Stomach smooth muscle (tissue), 2 donors: Measurements from ENCODE around the gene RUFY4.
A peak's percentile ranks its signal among the peaks of the same experiment; 100 is the strongest.
"Not testable (repeated sequence)": the region's sequence is repeated elsewhere in the genome, so short reads cannot be mapped to it uniquely, and the experiment has no call there.

Experiments used
- H3K27ac ChIP-seq: one replicate; pipeline ENCODE4 v1.7.0; 2013; ENCODE audit warnings: mild to moderate bottlenecking, low read length, inconsistent platforms
- H3K27me3 ChIP-seq, 2 donors: one replicate each; pipeline ENCODE4 v1.7.0; 2013; ENCODE audit warnings: low read length in 2 of 2; ENCODE audit not compliant: insufficient read depth in 2 of 2, control insufficient read depth in 1 of 2
- H3K36me3 ChIP-seq, 2 donors: one replicate each; pipeline ENCODE4 v1.7.0; 2013; ENCODE audit warnings: low read length in 2 of 2; ENCODE audit not compliant: control insufficient read depth in 2 of 2, insufficient read depth in 2 of 2
- H3K4me1 ChIP-seq: one replicate; pipeline ENCODE4 v1.7.0; 2013; ENCODE audit warnings: low read length; ENCODE audit not compliant: control insufficient read depth, insufficient read depth
- H3K4me3 ChIP-seq, 2 donors: one replicate each; pipeline ENCODE4 v1.7.0; 2013; ENCODE audit warnings: low read length in 2 of 2
- H3K9ac ChIP-seq, 2 donors: one replicate each; pipeline ENCODE4 v1.7.0; 2013; ENCODE audit warnings: low read length in 2 of 2, mild to moderate bottlenecking in 1 of 2
- H3K9me3 ChIP-seq, 2 donors: one replicate each; pipeline ENCODE4 v1.7.0; 2013; ENCODE audit warnings: low read length in 2 of 2; ENCODE audit not compliant: control insufficient read depth in 2 of 2
- donor health status: healthy.
- donor health status: Pancreatic carcinoma.

Gene RUFY4, protein sequence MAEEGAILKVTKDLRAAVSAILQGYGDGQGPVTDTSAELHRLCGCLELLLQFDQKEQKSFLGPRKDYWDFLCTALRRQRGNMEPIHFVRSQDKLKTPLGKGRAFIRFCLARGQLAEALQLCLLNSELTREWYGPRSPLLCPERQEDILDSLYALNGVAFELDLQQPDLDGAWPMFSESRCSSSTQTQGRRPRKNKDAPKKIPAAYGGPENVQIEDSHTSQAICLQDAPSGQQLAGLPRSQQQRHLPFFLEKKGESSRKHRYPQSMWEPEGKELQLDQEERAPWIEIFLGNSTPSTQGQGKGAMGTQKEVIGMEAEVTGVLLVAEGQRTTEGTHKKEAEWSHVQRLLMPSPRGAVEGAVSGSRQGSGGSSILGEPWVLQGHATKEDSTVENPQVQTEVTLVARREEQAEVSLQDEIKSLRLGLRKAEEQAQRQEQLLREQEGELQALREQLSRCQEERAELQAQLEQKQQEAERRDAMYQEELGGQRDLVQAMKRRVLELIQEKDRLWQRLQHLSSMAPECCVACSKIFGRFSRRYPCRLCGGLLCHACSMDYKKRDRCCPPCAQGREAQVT

DNA sequence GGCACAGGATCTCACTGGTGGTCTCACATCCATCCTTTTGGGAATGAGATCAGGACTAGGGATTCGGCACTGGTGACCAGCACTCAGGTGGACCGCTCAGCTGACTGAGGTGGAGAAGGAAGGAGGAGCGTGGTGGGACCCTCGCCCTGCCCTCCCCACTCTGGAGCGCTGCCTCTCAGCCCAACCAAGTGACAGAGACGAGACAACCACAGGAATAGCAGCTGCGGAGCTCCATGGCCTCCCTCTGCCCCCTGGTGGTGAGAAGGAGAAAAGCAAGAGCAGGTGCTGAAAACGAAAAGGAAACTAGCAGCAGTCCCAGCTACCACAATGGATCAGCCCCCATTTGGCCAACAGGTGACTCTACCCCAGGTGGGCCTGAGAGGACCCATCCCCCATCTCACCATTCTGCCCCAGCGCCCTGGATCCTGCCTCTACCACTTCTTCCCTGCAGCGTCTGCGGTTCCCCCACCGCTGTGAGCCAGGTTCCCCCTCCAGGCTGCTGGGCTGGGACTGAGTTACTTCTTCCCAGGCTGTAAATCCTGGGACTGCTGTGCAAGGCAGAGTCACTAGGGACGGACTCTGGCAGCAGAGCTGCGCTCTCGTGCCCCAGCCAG is at the start of gene RUFY4:
RUFY4 (plus strand) TSS at position 533 of the 614 bp plus-strand sequence. CDS start 1,353 bp downstream, outside the sequence.
- not testable (repeated sequence) for H3K27ac ChIP-seq, H3K36me3 ChIP-seq, H3K4me1 ChIP-seq, H3K9me3 ChIP-seq
- Histone ChIP-seq H3K4me3 (peak within 1 kb of the TSS; percentile 61 to 72), H3K9ac (peak within 1 kb of the TSS in 1 of 2 donors; percentile 36), H3K27me3 (peaks cover 11 to 13% of the 10 kb centered on the region in 2 donors)

DNA sequence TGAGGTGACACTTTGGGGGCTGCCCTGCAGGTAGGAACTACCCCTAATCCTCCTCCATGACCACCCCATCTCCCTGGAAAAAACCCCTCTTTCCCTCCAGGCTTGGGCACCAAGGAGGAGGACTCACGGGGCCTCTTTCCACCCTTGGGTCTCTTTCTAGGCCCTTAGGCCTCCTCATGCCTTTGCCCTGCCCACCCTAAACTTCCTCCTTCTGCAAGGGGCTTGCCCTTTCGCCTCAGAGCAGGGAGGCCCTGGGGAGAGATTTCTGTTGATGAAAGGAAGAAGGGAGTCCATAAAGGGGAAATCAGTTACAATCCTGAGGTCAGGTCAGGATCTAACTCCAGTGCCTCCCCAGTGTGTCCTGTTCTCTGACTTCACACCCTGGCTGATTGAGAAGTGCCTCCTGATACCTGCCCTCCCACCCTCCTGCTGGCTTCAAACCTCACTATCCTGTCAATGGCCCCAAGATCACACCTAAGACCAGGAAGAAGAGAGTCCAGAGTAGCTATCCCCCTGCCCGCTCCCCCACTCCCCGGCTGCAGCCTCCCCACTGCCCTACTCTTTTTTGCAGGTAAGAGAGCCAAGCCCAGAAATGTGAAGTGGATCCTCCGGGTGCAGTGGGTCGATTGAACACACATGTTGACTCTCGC is 49.5 kb upstream of the RUFY4 start:
- H3K27me3 ChIP-seq = no peaks in the 10 kb centered on the region
- no peaks in the 10 kb centered on the region for H3K9me3 ChIP-seq
- no peak overlapping the region for H3K4me3 ChIP-seq
- H3K9ac ChIP-seq = no peak overlapping the region
- no peaks in the 10 kb centered on the region for H3K36me3 ChIP-seq
- H3K4me1 ChIP-seq = peaks cover 34% of the 10 kb centered on the region
- H3K27ac ChIP-seq = no peak overlapping the region

DNA sequence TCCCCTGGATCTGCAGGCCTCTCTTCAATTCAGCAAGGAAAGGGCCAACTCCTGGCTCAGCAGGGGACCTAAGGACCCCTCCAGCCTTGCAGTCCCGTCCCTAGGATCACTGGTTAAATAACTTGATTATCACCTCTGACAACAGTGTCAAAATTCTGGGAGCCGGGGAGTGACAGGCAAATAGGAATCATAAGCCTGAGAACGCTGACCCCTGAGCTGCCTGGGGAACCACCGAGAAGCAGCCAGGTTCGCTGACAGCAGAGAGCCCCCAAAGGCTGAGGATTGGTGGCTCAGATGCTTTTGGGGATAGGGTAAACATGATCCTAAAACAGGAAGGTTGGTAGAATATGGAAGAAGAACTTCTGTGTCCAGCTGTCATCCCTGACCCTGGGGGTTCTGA is 48.8 kb upstream of the RUFY4 start:
- no peak overlapping the region for H3K27ac ChIP-seq
- H3K4me1 ChIP-seq = peaks cover 36% of the 10 kb centered on the region
- H3K9ac ChIP-seq = no peak overlapping the region
- no peaks in the 10 kb centered on the region for H3K27me3 ChIP-seq
- H3K4me3 ChIP-seq = no peak overlapping the region
- H3K36me3 ChIP-seq = no peaks in the 10 kb centered on the region
- no peaks in the 10 kb centered on the region for H3K9me3 ChIP-seq

DNA sequence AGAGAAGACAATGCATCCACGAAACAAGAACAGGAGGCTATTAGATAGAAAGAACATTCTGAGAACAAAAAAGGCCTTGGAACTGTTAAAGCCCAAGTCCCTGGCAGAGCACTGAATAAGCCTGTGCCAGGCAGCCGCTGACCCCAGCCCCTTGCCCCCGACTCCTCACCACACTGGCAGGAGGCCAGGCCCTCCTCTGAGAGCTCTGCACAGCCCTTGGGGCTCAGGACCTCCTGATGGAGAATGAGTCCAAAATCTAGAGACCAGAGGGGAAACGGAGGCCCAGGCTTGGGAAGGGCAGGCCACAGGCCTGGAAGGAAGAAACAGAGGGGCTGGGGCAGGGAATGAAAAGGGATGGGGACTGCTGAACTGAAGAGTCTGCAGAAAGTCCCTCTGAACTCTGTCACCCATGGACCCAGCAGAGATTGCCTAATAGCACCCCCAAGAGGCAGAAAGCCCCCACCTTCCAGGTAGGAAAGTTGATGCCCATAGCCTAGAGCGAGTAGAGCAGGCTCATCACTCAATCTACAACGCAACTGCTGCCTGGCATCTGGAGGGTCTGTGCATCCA is 48.0 kb upstream of the RUFY4 start:
- H3K9me3 ChIP-seq = no peaks in the 10 kb centered on the region
- H3K27me3 ChIP-seq = no peaks in the 10 kb centered on the region
- no peaks in the 10 kb centered on the region for H3K36me3 ChIP-seq
- peaks cover 35% of the 10 kb centered on the region for H3K4me1 ChIP-seq
- H3K4me3 ChIP-seq = no peak overlapping the region
- no peak overlapping the region for H3K27ac ChIP-seq
- H3K9ac ChIP-seq = no peak overlapping the region

DNA sequence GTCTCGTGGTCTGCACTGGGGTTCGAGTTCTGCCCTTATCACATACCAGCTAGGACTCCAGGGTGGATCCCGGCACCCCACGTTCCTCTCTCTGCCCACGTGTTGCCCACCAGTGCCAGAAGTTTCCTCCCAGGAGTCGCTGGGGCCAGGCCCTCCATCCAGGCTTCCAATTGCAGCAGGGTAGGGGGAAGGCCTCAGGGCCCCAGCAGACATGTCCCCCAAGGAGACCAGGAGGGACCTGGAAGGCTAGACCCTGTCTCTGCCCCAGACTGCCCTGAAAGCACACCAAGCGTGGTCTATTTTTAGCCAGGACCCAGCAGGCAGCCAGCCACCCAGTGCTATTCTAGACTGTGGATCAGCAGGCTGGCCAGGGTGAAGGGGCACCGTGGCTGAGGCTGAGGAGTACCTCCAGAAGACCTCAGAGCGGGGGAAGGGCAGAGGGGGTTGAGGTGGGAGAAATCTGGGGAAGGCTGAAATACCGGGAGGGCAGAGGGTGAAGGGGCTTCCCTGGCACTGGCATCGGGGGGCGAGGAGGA is 47.4 kb upstream of the RUFY4 start:
- no peak overlapping the region for H3K9ac ChIP-seq

DNA sequence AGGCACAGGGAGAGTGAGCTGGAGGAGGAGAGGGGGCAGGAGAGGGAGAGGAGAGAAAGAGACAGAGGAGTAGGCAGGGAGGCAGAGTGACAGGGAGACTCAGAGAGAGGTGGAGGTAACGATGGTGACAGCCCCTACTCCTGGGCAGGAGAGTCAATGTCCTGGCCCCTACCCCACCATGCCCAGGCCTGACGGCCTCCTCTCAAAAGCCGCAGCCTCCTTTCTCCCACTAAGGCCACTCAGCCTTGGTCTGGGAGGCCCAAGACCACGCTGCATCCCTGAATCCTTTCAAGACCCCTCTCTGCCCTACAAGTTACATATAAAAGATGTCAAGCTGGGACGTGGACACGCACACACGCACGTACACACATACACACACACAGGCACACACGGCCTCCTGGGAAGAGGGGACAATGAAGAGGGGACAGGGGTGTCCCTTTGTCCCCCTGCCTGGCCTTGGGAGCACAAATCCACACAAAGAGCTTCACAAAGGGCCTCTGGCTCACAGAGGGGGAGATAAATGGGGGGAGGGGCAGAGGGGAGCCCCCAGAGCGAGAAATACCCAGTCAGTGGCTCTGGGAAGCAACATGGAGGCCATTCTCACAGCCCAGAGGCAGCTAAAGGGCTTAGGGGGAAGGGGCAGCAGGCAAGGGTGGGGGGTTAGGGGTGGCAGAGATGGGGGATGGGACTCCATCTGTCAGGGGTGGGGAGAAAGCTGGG is 46.8 kb upstream of the RUFY4 start:
- Histone ChIP-seq H3K4me1 (peaks cover 25% of the 10 kb centered on the region), H3K27ac (no peak overlapping the region), H3K9me3 (no peaks in the 10 kb centered on the region)

More for the DNA sequence above, 47.4 kb upstream of the RUFY4 start:
- no peaks in the 10 kb centered on the region for H3K36me3 ChIP-seq
- no peaks in the 10 kb centered on the region for H3K27me3 ChIP-seq
- H3K9me3 ChIP-seq = no peaks in the 10 kb centered on the region
- H3K4me3 ChIP-seq = peak overlapping the region in 1 of 2 donors; percentile 29
- peaks cover 30% of the 10 kb centered on the region for H3K4me1 ChIP-seq
- H3K27ac ChIP-seq = no peak overlapping the region

DNA sequence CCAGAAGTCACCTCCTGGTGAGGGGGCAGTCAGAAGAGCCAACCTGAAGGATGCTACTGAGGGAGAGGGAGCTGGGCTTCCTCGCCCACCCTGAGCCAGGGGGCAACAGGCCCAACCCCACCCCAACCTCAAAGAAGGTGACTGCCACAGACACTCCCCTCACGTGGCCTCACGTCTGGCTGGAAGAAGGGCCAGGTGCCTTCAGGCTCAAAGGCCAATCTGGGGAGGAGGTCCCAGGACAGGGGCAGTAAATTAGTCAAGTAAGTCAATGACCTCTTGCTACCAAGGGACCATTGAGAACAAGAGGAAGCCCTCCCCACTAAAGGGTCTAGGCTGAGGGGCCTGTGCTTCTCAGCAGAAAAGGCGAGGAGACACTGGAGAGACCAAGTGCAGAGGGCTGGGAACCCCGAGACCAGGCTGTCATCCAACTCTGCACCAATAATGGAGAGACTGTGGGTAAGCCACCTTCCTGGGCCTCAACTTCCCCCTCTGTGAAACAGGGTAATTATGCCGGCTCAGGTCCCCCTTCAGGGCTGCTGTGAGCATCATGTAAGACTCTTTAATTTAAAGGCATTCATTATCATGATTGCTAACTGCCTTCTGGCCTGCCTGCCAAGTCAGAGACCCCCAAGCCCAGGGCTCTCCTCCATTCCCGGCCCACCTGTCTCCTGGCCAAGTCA is 46.1 kb upstream of the RUFY4 start:
- H3K36me3 ChIP-seq = no peaks in the 10 kb centered on the region
- H3K9ac ChIP-seq = no peak overlapping the region
- no peak overlapping the region for H3K4me3 ChIP-seq
- no peak overlapping the region for H3K27ac ChIP-seq
- no peaks in the 10 kb centered on the region for H3K9me3 ChIP-seq
- no peaks in the 10 kb centered on the region for H3K27me3 ChIP-seq
- peaks cover 18% of the 10 kb centered on the region for H3K4me1 ChIP-seq

More for the DNA sequence above, 46.8 kb upstream of the RUFY4 start:
- H3K9ac ChIP-seq = no peak overlapping the region
- H3K36me3 ChIP-seq = no peaks in the 10 kb centered on the region
- peak overlapping the region in 1 of 2 donors; percentile 29 for H3K4me3 ChIP-seq
- H3K27me3 ChIP-seq = no peaks in the 10 kb centered on the region

DNA sequence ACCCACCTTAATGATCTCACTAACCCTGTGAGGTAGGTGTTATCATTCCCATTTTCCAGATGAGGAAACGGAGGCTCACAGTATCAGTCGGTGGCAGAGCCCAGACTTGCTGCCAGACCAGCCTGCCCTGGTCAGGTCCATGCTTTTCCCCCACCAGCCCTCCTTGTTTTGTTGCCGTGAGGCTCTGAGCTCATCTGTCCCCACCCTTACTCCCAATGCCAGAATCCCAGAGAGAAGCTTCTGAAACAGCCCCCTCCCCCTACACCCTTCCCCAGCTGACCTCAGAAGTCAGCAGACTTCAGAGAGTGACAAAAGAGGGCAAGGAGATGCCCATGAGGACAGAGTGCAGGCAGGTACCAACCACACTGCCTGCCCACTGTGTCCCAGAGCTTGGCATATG is 45.4 kb upstream of the RUFY4 start:
- no peak overlapping the region for H3K9ac ChIP-seq
- H3K4me3 ChIP-seq = no peak overlapping the region
- H3K36me3 ChIP-seq = no peaks in the 10 kb centered on the region
- H3K27me3 ChIP-seq = no peaks in the 10 kb centered on the region
- peaks cover 16% of the 10 kb centered on the region for H3K4me1 ChIP-seq
- H3K9me3 ChIP-seq = no peaks in the 10 kb centered on the region
- H3K27ac ChIP-seq = no peak overlapping the region

DNA sequence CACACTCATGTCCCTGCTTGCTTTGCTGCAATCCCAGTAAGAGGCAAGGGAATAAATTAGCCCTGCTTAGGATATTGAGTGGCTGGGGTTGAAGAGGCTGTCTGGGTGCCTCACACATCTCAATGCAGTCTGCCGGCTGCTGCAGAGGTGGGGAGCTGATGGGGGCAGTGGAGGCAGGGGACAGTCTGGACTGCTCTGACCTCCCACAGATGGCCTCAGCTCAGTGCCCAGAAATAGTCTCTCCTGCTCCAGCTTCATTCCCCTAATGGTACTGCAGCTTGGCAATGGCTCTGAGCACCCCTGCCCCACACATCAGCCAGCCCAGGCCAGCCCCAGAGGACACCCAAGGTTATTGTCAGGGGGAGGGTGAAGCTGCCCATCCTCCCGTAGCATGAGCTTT is 44.7 kb upstream of the RUFY4 start:
- Histone ChIP-seq H3K36me3 (no peaks in the 10 kb centered on the region), H3K9me3 (no peaks in the 10 kb centered on the region), H3K27ac (no peak overlapping the region), H3K4me3 (no peak overlapping the region), H3K9ac (no peak overlapping the region), H3K27me3 (no peaks in the 10 kb centered on the region), H3K4me1 (peaks cover 17% of the 10 kb centered on the region)
